ENCODE measurements around the gene CAPN11.
"Not testable (repeated sequence)": the region's sequence is repeated elsewhere in the genome, so short reads cannot be mapped to it uniquely, and the experiment has no call there.

The CAPN11 gene

GRCh38 chr6:44230034-44230675, 71.5 kb downstream of the CAPN11 start:
- no peak for FAIRE-seq

GRCh38 chr6:44231426-44231825, 72.8 kb downstream of the CAPN11 start:
- FAIRE-seq, result not testable (repeated sequence)

GRCh38 chr6:44232676-44233566, 74.3 kb downstream of the CAPN11 start:
- no peak for FAIRE-seq

- no peak for FAIRE-seq
Observed at GRCh38 chr6:44233567-44234100, 75.0 kb downstream of the CAPN11 start.

Data from colon (tissue), 2 donors.